ENCODE measurements around the gene ZNF438. TPM values are rescaled to one million over a fixed set of nuclear protein-coding genes. Genes with fewer than 3 reads are reported as not detected.
"Not testable (repeated sequence)": the region's sequence is repeated elsewhere in the genome, so short reads cannot be mapped to it uniquely, and the experiment has no call there.

ZNF438 gene
- total and polyA plus RNA-seq, 10 of the 15 experiments (the other 5 are each of a cell fraction or from before 2014, with no cell fraction given): 0.93 to 5.2 (median 1.9) TPM

DNA sequence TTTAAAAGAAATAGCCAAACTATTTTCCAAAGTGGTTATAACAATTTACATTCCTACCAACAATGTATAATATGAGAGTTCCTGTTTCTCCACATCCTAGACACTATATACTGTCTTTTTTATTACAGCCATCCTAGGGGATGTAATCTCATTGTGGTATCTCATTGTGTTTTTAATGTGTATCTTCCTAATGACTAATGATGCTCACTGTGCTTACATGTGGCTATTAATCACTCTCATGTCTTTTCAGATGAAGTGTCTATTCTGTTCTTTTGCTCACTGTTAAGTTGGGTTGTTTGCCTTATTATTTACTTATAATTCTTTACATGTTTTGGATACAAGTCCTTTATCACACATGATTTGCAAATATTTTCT, 71.8 kb downstream of the ZNF438 start:
- H3K4me1 ChIP-seq (ENCODE audit: control insufficient read depth, insufficient read depth, low read length): no peaks in the 10 kb centered on the region
- H3K9me3 ChIP-seq (replicated peaks; ENCODE audit: control insufficient read depth, insufficient read depth, low read length): no peaks in the 10 kb centered on the region
- no peak overlapping the region for H3K9ac ChIP-seq (ENCODE audit: control insufficient read depth, insufficient read depth, low read length)
- H3K27me3 ChIP-seq (replicated peaks in 1 of 2; ENCODE audit: control insufficient read depth in 2 of 2, insufficient read depth in 2 of 2, low read length in 1 of 2): no peaks in the 10 kb centered on the region
- peak; percentile 55 for ATAC-seq
- ChIA-PET CTCF (no interaction called here), POLR2A (no interaction called here), SMC1A (ENCODE audit: uncharacterized antibody, unreplicated experiment) (interaction anchor here (1.1 kb wide), 1 partner anchor 9 kb away, joined by 3 read pairs; no protein-coding TSS in a partner anchor), RAD21 (ENCODE audit: unreplicated experiment) (no interaction called here)
- FAIRE-seq: no peak
- no peak overlapping the region; the same call in 1 of the 2 replicates for H2AFZ ChIP-seq (ENCODE audit: control insufficient read depth, low read depth, low read length)
- in situ Hi-C loops (cut with MboI) (no loop called here), intact Hi-C loops (cut with micrococcal nuclease; ENCODE audit: unreplicated experiment) (loop anchor here (2.0 kb wide), 1 partner anchor 47 kb away; no protein-coding TSS in a partner anchor)
- no peak overlapping the region for H3K27ac ChIP-seq (ENCODE audit: control insufficient read depth, insufficient read depth)
- H3K79me2 ChIP-seq (ENCODE audit: control insufficient read depth, insufficient read depth, low read length): no peaks in the 10 kb centered on the region
- H3K4me3 ChIP-seq: no peak overlapping the region
- no TSS peak for BruUV-seq (replicated peaks)
- no peak for DNase-seq (ENCODE audit: low read depth, low spot score)
- no peaks in the 10 kb centered on the region for H3K36me3 ChIP-seq (ENCODE audit: control insufficient read depth in 2 of 2, insufficient read depth in 2 of 2, low read length in 1 of 2)
- H4K20me1 ChIP-seq (ENCODE audit: control insufficient read depth, insufficient read depth): no peaks in the 10 kb centered on the region
- 0 out of 2 replicates have a peak overlapping the region, but pooled peaks have one; percentile 33 for H3K4me2 ChIP-seq (ENCODE audit: control insufficient read depth, insufficient read depth)
- TF ChIP-seq SKIL (IDR thresholded peaks at IDR 0.05; ENCODE audit: low read depth, poor library complexity, severe bottlenecking) (no peak), CEBPZ (IDR thresholded peaks at IDR 0.05; ENCODE audit: low read depth, low read length) (no peak), MEF2B (IDR thresholded peaks at IDR 0.05; ENCODE audit: partially characterized antibody, poor library complexity, severe bottlenecking) (no peak), TCF12 (IDR thresholded peaks at IDR 0.05; ENCODE audit: low read depth, low read length) (no peak), POLR2AphosphoS5 (IDR thresholded peaks at IDR 0.05; ENCODE audit: low read length) (no peak), NFYA (IDR thresholded peaks at IDR 0.05; ENCODE audit: borderline replicate concordance, low read depth, low read length) (no peak)

DNA sequence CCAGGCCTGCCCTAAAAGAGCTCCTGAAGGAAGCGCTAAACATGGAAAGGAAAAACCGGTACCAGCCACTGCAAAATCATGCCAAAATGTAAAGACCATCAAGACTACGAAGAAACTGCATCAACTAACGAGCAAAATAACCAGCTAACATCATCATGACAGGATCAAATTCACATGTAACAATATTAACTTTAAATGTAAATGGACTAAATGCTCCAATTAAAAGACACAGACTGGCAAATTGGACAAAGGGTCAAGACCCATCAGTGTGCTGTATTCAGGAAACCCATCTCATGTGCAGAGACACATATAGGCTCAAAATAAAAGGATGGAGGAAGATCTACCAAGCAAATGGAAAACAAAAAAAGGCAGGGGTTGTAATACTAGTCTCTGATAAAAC, 82.4 kb downstream of the ZNF438 start:
- BruUV-seq (replicated peaks): not testable (repeated sequence)

More for the DNA sequence above, 82.4 kb downstream of the ZNF438 start:
- POLR2A ChIA-PET; H3K36me3 ChIP-seq (ENCODE audit: control insufficient read depth in 2 of 2, insufficient read depth in 2 of 2, low read length in 1 of 2); H3K27me3 ChIP-seq (replicated peaks in 1 of 2; ENCODE audit: control insufficient read depth in 2 of 2, insufficient read depth in 2 of 2, low read length in 1 of 2); RAD21 ChIA-PET (ENCODE audit: unreplicated experiment); ATAC-seq; H3K4me2 ChIP-seq (ENCODE audit: control insufficient read depth, insufficient read depth); H2AFZ ChIP-seq (ENCODE audit: control insufficient read depth, low read depth, low read length); H4K20me1 ChIP-seq (ENCODE audit: control insufficient read depth, insufficient read depth); H3K79me2 ChIP-seq (ENCODE audit: control insufficient read depth, insufficient read depth, low read length); H3K4me3 ChIP-seq; H3K9me3 ChIP-seq (replicated peaks; ENCODE audit: control insufficient read depth, insufficient read depth, low read length); SMC1A ChIA-PET (ENCODE audit: uncharacterized antibody, unreplicated experiment); in situ Hi-C loops (cut with MboI); H3K4me1 ChIP-seq (ENCODE audit: control insufficient read depth, insufficient read depth, low read length); H3K27ac ChIP-seq (ENCODE audit: control insufficient read depth, insufficient read depth); H3K9ac ChIP-seq (ENCODE audit: control insufficient read depth, insufficient read depth, low read length); CTCF ChIA-PET; FAIRE-seq; intact Hi-C loops (cut with micrococcal nuclease; ENCODE audit: unreplicated experiment); DNase-seq (ENCODE audit: low read depth, low spot score): not testable (repeated sequence)
- WGBS (ENCODE audit: insufficient coverage, insufficient replicate concordance, low lambda C conversion rate, missing lambda C conversion rate): 43% methylated on average over 4 of the region's 4 CpGs
